ENCODE data around the gene COQ3. TPM values are rescaled to one million over a fixed set of nuclear protein-coding genes. Genes with fewer than 3 reads are reported as not detected.

Gene COQ3
- total and polyA plus RNA-seq, 2 of the 8 experiments (the other 6 are each of a cell fraction or from before 2014, with no cell fraction given) = 8.4 to 16.2 TPM

DNA sequence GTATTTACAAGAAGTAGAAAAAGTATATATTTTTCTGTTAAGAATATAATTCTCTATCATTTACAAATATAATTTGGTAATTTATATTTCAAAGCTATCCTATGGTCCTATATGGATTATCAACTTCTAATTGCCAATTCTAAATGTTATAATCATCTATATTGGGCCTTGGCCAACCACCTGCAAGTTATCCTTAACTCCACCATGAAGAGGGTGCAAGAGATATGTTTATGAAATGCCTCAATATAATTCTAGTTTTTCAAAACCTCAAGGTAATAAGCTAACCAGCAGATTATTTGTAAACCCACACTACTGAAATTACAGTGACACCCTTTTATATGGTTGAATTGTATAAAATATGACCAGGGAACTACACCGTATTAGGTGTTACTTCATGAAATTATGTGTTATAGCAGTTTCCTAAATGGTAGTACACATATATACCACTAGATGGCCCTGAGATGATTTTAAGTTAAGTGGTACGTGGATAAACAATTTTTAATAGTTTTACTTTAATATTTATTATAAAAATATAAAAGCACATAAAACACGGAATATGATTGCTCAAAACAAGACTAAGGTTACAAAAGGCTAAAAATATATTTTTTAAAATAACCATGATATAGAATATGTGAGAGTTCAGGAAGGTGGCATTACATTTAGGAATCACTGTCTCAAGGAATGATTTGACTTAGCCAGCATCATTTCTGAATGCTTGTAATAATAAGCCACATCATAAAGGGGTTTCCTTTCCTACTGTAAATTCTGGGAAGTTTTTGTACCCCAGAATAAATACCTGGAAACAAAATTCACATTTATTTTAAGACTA is 40.9 kb upstream of the COQ3 start:
- no peak for FAIRE-seq
- no peak overlapping the region for H3K23ac ChIP-seq (ENCODE audit: insufficient read length)
- 54% methylated on average over 3 of the region's 3 CpGs; no CpG with 5 or more reads in 1 of the 2 experiments for WGBS, 2 experiments (ENCODE audit: extremely low coverage in 1 of 2, insufficient coverage in 1 of 2, insufficient read length in 1 of 2, insufficient replicate concordance in 2 of 2, low coverage in 1 of 2, low lambda C conversion rate in 2 of 2, missing lambda C conversion rate in 1 of 2)

More for the DNA sequence above, 40.9 kb upstream of the COQ3 start:
- no peaks in the 10 kb centered on the region for H3K79me2 ChIP-seq (ENCODE audit: control insufficient read depth in 1 of 2, insufficient read depth in 2 of 2, low read length in 2 of 2)
- no peak overlapping the region for H2BK5ac ChIP-seq (ENCODE audit: low read depth, low read length)
- ChIA-PET POLR2A (ENCODE audit: partially characterized antibody) (interaction anchor here (3.1 kb wide), 1 partner anchor 10 kb away, joined by 15 read pairs; the partner anchor contains the start of gene PNISR), CTCF (ENCODE audit: partially characterized antibody) (interaction anchor here (0.8 to 2.8 kb wide), 18 partner anchors 9 to 313 kb away, joined by 3 to 13 read pairs (median 4); partner anchors contain the start of genes CCNC and COQ3)
- H4K20me1 ChIP-seq (replicated peaks in 1 of 2; ENCODE audit: control insufficient read depth in 1 of 2, insufficient read depth in 2 of 2, low read length in 2 of 2) = no peaks in the 10 kb centered on the region
- H3K36me3 ChIP-seq (ENCODE audit: control insufficient read depth in 2 of 4, insufficient read depth in 4 of 4, low read length in 3 of 4) = peaks cover 0 to 14% (median 0%) of the 10 kb centered on the region in 4 experiments; a peak in 2 of 8 replicates
- DNase-seq (ENCODE audit: low read depth in 1 of 2, low spot score in 2 of 2) = no peak
- H3K18ac ChIP-seq (ENCODE audit: extremely low read depth, low read length) = no peak overlapping the region
- H2BK120ac ChIP-seq (replicated peaks; ENCODE audit: low read depth, low read length) = no peak overlapping the region
- H2BK20ac ChIP-seq (ENCODE audit: low read length) = no peak overlapping the region
- no peak overlapping the region for H3K4me2 ChIP-seq (ENCODE audit: insufficient read depth in 1 of 2, low read depth in 2 of 2, low read length in 2 of 2)
- H3K9me3 ChIP-seq (ENCODE audit: insufficient read depth in 2 of 2, low read depth in 1 of 2, low read length in 1 of 2) = no peaks in the 10 kb centered on the region
- no peak overlapping the region for H2AK5ac ChIP-seq (ENCODE audit: low read depth, low read length)
- H3K14ac ChIP-seq (ENCODE audit: insufficient read length) = no peak overlapping the region
- no peaks in the 10 kb centered on the region for H3K23me2 ChIP-seq (ENCODE audit: low read depth, low read length)
- no peaks in the 10 kb centered on the region for H3K4me1 ChIP-seq (replicated peaks in 1 of 4; ENCODE audit: control insufficient read depth in 3 of 4, insufficient read depth in 4 of 4, low read length in 3 of 4)
- no peak overlapping the region for H2BK12ac ChIP-seq (ENCODE audit: low read depth, low read length)
- no peaks in the 10 kb centered on the region for H3K27me3 ChIP-seq (replicated peaks in 1 of 4; ENCODE audit: control insufficient read depth in 3 of 4, extremely low read depth in 1 of 4, insufficient read depth in 3 of 4, low read length in 3 of 4)
- H3K9ac ChIP-seq (replicated peaks in 1 of 4; ENCODE audit: extremely low read depth in 1 of 4, low read depth in 3 of 4, low read length in 3 of 4) = no peak overlapping the region
- H3K4ac ChIP-seq (replicated peaks; ENCODE audit: insufficient read length, low read depth, low read length) = no peak overlapping the region
- H3K4me3 ChIP-seq (ENCODE audit: extremely low read depth in 1 of 4, insufficient read depth in 2 of 4, low read depth in 3 of 4, low read length in 4 of 4) = no peak overlapping the region
- H3K56ac ChIP-seq (replicated peaks; ENCODE audit: insufficient read length, low read depth, low read length) = no peak overlapping the region
- no peak overlapping the region for H2AFZ ChIP-seq (ENCODE audit: low read length)
- no peak overlapping the region for H4K8ac ChIP-seq (ENCODE audit: extremely low read depth, insufficient read depth, low read length)
- no peak overlapping the region for H3K27ac ChIP-seq (ENCODE audit: low read depth, low read length)
- peak in 1 of 3 experiments; percentile 30; a peak in 1 of 4 replicates for TF ChIP-seq CTCF (IDR thresholded peaks at IDR 0.05; ENCODE audit: control extremely low read depth in 1 of 3, insufficient read depth in 1 of 3, low read depth in 1 of 3, low read length in 3 of 3)
- TF ChIP-seq CEBPB (IDR thresholded peaks at IDR 0.05; ENCODE audit: low read depth, low read length) = no peak
- H2BK15ac ChIP-seq (ENCODE audit: low read length) = no peak overlapping the region
- no peak overlapping the region for H4K5ac ChIP-seq (ENCODE audit: insufficient read length, low read depth, low read length)
- H3K79me1 ChIP-seq (ENCODE audit: low read depth, low read length) = no peaks in the 10 kb centered on the region
- no peak overlapping the region for H4K91ac ChIP-seq (replicated peaks; ENCODE audit: insufficient read length, low read length)

All from H1 (cell line).